ENCODE results near the gene BMP10. TPM values are rescaled to one million over a fixed set of nuclear protein-coding genes. Genes with fewer than 3 reads are reported as not detected.

BMP10 gene
- total and polyA plus RNA-seq, 2 donors (not counting 1 experiment from before 2014, with no cell fraction given): not detected

GRCh38 chr2:68825866-68826265, 45.3 kb downstream of the BMP10 start:
- TF ChIP-seq CTCF (conservative IDR thresholded peaks at IDR 0.05 in 1 of 2, IDR thresholded peaks at IDR 0.05 in 1 of 2; ENCODE audit: low read depth in 1 of 2, low read length in 2 of 2) (no peak), EZH2 (IDR thresholded peaks at IDR 0.05; ENCODE audit: low read length, missing control alignments) (no peak)
- Histone ChIP-seq H3K4me2 (ENCODE audit: extremely low read depth, insufficient read depth, low read length) (no peak overlapping the region), H3K79me2 (ENCODE audit: control insufficient read depth, insufficient read depth, low read length) (no peaks in the 10 kb centered on the region), H3K9me3 (ENCODE audit: control insufficient read depth, insufficient read depth, low read depth, low read length) (no peaks in the 10 kb centered on the region), H3K27me3 (ENCODE audit: control insufficient read depth, insufficient read depth, low read length) (no peaks in the 10 kb centered on the region), H3K36me3 (ENCODE audit: control insufficient read depth, insufficient read depth, low read length) (no peaks in the 10 kb centered on the region), H3K4me3 (replicated peaks in 1 of 4; ENCODE audit: control extremely low read depth in 1 of 4, insufficient read depth in 1 of 4, low read depth in 3 of 4, low read length in 4 of 4) (no peak overlapping the region), H3K9ac (ENCODE audit: insufficient read depth, low read length) (no peak overlapping the region), H4K20me1 (ENCODE audit: control insufficient read depth, extremely low read depth, insufficient read depth, low read length) (no peaks in the 10 kb centered on the region), H3K4me1 (ENCODE audit: control insufficient read depth, extremely low read depth, insufficient read depth, low read length) (peaks cover 15% of the 10 kb centered on the region), H3K27ac (ENCODE audit: insufficient read depth, low read length) (no peak overlapping the region), H2AFZ (ENCODE audit: low read length) (no peak overlapping the region)
- no peak for DNase-seq (ENCODE audit: low read depth in 2 of 2)

DNA sequence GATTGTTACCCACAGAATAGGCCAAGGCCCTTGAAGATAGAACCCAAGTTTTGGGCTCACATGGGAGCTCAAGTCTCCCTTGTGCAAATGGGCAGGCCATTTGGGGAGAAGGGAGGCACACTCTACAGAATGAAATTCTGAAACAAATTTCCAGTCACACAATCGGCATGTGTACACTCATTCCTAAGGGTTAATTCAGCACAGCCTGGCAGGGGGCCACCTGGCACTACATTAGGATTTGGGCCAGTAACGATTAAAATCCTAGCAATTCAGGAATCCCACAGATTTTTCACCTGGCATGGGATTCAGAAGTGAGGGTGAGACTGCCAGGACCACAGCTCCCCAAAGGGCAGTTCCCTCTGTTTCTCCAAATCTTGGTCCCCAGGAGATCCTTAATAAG, 46.4 kb downstream of the BMP10 start:
- Histone ChIP-seq H3K36me3 (ENCODE audit: control insufficient read depth, insufficient read depth, low read length) (no peaks in the 10 kb centered on the region), H3K4me2 (ENCODE audit: extremely low read depth, insufficient read depth, low read length) (no peak overlapping the region), H3K9me3 (ENCODE audit: control insufficient read depth, insufficient read depth, low read depth, low read length) (no peaks in the 10 kb centered on the region), H3K27ac (ENCODE audit: insufficient read depth, low read length) (no peak overlapping the region), H3K4me3 (replicated peaks in 1 of 4; ENCODE audit: control extremely low read depth in 1 of 4, insufficient read depth in 1 of 4, low read depth in 3 of 4, low read length in 4 of 4) (no peak overlapping the region), H3K9ac (ENCODE audit: insufficient read depth, low read length) (no peak overlapping the region), H4K20me1 (ENCODE audit: control insufficient read depth, extremely low read depth, insufficient read depth, low read length) (no peaks in the 10 kb centered on the region), H3K27me3 (ENCODE audit: control insufficient read depth, insufficient read depth, low read length) (no peaks in the 10 kb centered on the region), H2AFZ (ENCODE audit: low read length) (no peak overlapping the region), H3K4me1 (ENCODE audit: control insufficient read depth, extremely low read depth, insufficient read depth, low read length) (peaks cover 14% of the 10 kb centered on the region), H3K79me2 (ENCODE audit: control insufficient read depth, insufficient read depth, low read length) (no peaks in the 10 kb centered on the region)
- TF ChIP-seq EZH2 (IDR thresholded peaks at IDR 0.05; ENCODE audit: low read length, missing control alignments) (no peak), CTCF (conservative IDR thresholded peaks at IDR 0.05 in 1 of 2, IDR thresholded peaks at IDR 0.05 in 1 of 2; ENCODE audit: low read depth in 1 of 2, low read length in 2 of 2) (no peak)
- DNase-seq (ENCODE audit: low read depth in 2 of 2): peak; percentile 81 to 88

DNA sequence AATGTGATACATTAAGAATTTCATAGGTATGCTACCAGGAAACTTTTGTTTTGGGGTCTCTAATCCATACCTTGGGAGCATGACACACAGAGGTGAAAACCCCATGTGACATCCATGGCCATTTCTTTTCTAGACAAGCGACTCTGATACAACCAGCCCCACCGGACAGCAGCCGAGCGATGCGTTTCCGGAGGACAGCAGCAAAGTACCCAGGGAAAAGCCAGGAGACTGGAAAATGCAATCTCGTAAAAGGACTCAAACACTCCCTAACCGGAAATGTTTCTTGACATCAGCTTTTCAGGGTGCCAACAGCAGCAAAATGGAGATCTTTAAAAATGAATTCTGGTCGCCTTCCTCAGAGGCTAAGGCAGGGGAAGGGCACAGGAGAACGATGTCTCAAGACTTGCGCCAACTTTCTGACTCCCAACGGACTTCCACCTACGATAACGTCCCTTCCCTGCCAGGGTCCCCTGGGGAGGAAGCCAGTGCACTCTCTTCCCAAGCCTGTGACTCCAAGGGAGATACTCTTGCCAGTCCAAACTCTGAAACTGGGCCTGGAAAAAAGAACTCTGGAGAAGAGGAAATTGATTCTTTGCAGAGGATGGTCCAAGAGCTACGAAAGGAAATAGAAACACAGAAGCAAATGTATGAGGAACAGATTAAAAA, 48.9 kb downstream of the BMP10 start:
- H3K4me3 ChIP-seq (replicated peaks in 1 of 4; ENCODE audit: control extremely low read depth in 1 of 4, insufficient read depth in 1 of 4, low read depth in 3 of 4, low read length in 4 of 4): no peak overlapping the region
- H3K27ac ChIP-seq (ENCODE audit: insufficient read depth, low read length): no peak overlapping the region
- DNase-seq (ENCODE audit: low read depth in 2 of 2): no peak
- H3K9me3 ChIP-seq (ENCODE audit: control insufficient read depth, insufficient read depth, low read depth, low read length): no peaks in the 10 kb centered on the region
- H3K4me1 ChIP-seq (ENCODE audit: control insufficient read depth, extremely low read depth, insufficient read depth, low read length): no peaks in the 10 kb centered on the region
- no peaks in the 10 kb centered on the region for H3K27me3 ChIP-seq (ENCODE audit: control insufficient read depth, insufficient read depth, low read length)
- H3K4me2 ChIP-seq (ENCODE audit: extremely low read depth, insufficient read depth, low read length): no peak overlapping the region
- no peak overlapping the region for H2AFZ ChIP-seq (ENCODE audit: low read length)
- no peaks in the 10 kb centered on the region for H3K36me3 ChIP-seq (ENCODE audit: control insufficient read depth, insufficient read depth, low read length)
- TF ChIP-seq EZH2 (IDR thresholded peaks at IDR 0.05; ENCODE audit: low read length, missing control alignments): no peak
- no peak for TF ChIP-seq CTCF (conservative IDR thresholded peaks at IDR 0.05 in 1 of 2, IDR thresholded peaks at IDR 0.05 in 1 of 2; ENCODE audit: low read depth in 1 of 2, low read length in 2 of 2)
- no peaks in the 10 kb centered on the region for H4K20me1 ChIP-seq (ENCODE audit: control insufficient read depth, extremely low read depth, insufficient read depth, low read length)
- H3K9ac ChIP-seq (ENCODE audit: insufficient read depth, low read length): no peak overlapping the region
- no peaks in the 10 kb centered on the region for H3K79me2 ChIP-seq (ENCODE audit: control insufficient read depth, insufficient read depth, low read length)
